Astrocyte (in vitro differentiated cells and primary cell): Measurements from ENCODE around the gene CAND2.

Source experiments
- EZH2 ChIP-seq: IDR thresholded peaks from 2 replicates; pipeline ENCODE4 v1.6.1; 2012; ENCODE audit warnings: mild to moderate bottlenecking, low read length, inconsistent platforms; ENCODE audit not compliant: insufficient read depth
- TF ChIP-seq, protein P1 (sequence below): IDR thresholded peaks from 2 replicates; pipeline ENCODE4 v1.5.1; 2011; ENCODE audit warnings: low read depth, mild to moderate bottlenecking, inconsistent platforms, low read length, moderate library complexity; ENCODE audit not compliant: insufficient read depth

DNA sequence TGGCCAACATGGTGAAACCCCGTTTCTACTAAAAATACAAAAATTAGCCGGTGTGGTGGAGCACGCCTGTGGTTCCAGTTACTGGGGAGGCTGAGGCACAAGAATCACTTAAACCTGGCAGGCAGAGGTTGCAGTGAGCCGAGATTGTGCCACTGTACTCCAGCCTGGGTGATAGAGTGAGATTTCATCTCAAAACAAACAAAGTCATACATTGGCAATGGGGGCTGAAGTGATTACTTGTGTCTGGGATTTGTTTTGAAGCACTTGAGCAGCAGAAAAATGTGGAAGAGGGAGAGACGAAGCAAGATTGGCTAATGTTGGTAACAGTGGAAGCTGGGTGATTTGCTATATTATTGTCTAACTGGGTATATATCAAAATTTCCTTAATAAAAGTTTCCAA lies 24.0 kb upstream of the CAND2 start:
- TF ChIP-seq, protein P1, sequence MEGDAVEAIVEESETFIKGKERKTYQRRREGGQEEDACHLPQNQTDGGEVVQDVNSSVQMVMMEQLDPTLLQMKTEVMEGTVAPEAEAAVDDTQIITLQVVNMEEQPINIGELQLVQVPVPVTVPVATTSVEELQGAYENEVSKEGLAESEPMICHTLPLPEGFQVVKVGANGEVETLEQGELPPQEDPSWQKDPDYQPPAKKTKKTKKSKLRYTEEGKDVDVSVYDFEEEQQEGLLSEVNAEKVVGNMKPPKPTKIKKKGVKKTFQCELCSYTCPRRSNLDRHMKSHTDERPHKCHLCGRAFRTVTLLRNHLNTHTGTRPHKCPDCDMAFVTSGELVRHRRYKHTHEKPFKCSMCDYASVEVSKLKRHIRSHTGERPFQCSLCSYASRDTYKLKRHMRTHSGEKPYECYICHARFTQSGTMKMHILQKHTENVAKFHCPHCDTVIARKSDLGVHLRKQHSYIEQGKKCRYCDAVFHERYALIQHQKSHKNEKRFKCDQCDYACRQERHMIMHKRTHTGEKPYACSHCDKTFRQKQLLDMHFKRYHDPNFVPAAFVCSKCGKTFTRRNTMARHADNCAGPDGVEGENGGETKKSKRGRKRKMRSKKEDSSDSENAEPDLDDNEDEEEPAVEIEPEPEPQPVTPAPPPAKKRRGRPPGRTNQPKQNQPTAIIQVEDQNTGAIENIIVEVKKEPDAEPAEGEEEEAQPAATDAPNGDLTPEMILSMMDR = no peak
- no peak for TF ChIP-seq EZH2
